ENCODE results near the gene MAEA.
A peak's percentile ranks its signal among the peaks of the same experiment; 100 is the strongest.

Gene MAEA

GRCh38 chr4:1344696-1345095 is 55.0 kb downstream of the MAEA start:
- DNase-seq (ENCODE audit: low read depth in 2 of 2), result no peak
- H3K4me3 ChIP-seq (replicated peaks in 1 of 2; ENCODE audit: low read depth in 2 of 2, low read length in 2 of 2), result no peak overlapping the region

DNA sequence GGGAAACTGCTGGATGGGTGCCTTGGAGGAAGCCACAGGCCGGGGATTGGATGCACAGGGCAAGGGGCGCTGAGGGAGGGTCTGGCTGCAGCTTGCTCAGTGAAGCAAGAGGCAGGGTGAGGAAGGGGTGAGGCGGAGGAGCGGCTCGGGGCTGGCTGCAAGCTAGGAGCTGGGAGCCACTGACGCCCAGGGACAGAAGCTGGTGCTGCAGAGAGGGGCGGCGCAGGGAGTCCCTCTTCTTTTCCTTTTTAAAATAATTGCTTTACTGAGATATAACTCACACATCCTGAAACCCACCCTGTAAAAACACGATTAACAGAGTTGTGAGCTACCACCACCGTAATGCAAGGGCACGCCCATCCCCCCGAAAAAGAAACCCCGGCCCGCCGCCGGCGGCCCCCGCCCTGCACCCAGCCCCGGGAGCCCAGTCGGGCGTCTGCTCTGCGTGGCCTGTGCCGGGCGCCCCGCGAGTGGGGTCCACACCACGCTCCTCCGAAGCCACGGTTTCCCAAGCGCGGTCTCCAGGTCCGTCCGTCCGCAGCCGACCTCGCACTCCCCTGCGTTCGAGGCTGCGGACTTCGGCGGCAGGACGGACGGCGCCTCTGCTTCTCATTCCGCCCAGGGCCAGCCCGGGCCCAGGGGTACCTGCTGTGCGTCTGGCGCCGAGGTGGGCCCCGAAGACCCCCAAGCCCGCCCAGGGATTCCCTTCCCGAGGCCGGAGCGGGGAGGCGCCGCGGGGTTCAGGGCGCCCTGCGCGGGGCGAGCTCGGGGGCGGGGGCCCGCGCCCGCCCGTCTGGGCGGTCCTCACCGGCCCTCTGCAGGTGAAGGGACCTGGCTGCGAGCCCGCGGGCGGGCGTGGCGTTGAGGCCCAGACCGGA is 56.5 kb downstream of the MAEA start:
- TF ChIP-seq, protein P1, sequence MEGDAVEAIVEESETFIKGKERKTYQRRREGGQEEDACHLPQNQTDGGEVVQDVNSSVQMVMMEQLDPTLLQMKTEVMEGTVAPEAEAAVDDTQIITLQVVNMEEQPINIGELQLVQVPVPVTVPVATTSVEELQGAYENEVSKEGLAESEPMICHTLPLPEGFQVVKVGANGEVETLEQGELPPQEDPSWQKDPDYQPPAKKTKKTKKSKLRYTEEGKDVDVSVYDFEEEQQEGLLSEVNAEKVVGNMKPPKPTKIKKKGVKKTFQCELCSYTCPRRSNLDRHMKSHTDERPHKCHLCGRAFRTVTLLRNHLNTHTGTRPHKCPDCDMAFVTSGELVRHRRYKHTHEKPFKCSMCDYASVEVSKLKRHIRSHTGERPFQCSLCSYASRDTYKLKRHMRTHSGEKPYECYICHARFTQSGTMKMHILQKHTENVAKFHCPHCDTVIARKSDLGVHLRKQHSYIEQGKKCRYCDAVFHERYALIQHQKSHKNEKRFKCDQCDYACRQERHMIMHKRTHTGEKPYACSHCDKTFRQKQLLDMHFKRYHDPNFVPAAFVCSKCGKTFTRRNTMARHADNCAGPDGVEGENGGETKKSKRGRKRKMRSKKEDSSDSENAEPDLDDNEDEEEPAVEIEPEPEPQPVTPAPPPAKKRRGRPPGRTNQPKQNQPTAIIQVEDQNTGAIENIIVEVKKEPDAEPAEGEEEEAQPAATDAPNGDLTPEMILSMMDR (IDR thresholded peaks at IDR 0.05; ENCODE audit: low read depth, low read length), result no peak
- peak; percentile 40 to 50 for DNase-seq (ENCODE audit: low read depth in 2 of 2)
- peak overlapping the region; percentile 75 to 78 for H3K4me3 ChIP-seq (replicated peaks in 1 of 2; ENCODE audit: low read depth in 2 of 2, low read length in 2 of 2)

More at GRCh38 chr4:1344696-1345095, 55.0 kb downstream of the MAEA start:
- TF ChIP-seq, protein P1 (IDR thresholded peaks at IDR 0.05; ENCODE audit: low read depth, low read length), result no peak

- peak; percentile 100 for DNase-seq (ENCODE audit: low read depth in 2 of 2)
- peak within 1 kb of the TSS; percentile 75 to 78 for H3K4me3 ChIP-seq (replicated peaks in 1 of 2; ENCODE audit: low read depth in 2 of 2, low read length in 2 of 2)
- TF ChIP-seq, protein P1 (IDR thresholded peaks at IDR 0.05; ENCODE audit: low read depth, low read length), result no peak
These were observed 57.2 kb downstream of the MAEA start, which contains the start of gene UVSSA for GRCh38 chr4:1346781-1347409. Gene UVSSA, plus strand, starts transcription at chr4:1347208. Its CDS starts 884 bp downstream, at chr4:1348092.

DNA sequence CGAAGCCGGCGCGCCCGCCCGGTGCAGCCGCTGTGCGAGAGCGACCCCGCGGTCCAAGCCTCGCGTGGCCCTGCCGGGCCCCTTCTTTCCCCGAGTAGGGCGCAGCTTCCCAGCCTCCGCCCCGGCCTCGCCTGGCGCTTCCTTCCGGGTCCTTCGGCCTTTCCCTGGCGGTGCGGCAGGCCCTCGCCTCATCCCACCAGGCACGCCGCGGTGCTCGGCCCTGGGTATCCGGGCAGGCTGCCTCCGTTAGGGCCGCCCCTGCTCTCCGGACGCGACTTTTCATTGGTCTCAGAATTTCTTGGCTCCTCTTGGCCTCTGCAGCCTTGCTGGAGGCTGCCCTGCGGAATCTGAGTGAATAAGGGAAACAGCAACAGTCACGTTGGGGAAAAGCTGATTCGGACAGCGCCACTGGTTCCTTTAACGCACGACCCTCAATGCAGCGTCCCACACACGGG is 57.7 kb downstream of the MAEA start:
- DNase-seq (ENCODE audit: low read depth in 2 of 2), result peak; percentile 89 to 93
- peak overlapping the region; percentile 54 to 78 for H3K4me3 ChIP-seq (replicated peaks in 1 of 2; ENCODE audit: low read depth in 2 of 2, low read length in 2 of 2)
- TF ChIP-seq, protein P1 (IDR thresholded peaks at IDR 0.05; ENCODE audit: low read depth, low read length), result no peak

DNA sequence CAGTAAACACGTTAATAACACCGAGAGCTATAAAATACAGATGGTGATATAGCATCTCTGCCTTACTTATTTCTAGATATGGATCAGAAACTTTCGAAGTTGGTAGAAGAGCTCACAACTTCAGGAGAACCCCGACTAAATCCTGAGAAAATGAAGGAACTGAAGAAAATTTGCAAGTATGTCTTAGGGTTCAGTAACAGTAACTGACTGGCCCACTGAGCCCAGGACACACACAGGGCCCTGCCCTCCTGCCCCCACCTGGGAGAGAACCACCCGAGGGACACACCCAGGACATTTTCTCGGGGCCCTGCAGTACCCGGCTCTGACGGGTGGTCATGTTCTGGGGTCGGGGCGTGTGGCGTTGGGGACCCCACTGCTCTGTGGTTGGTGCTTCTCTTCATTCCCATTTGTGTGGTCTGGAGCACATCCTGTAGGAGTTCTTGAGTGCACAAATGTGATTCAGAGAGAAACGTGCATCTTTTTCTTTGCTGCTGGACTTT is 58.4 kb downstream of the MAEA start:
- TF ChIP-seq, protein P1 (IDR thresholded peaks at IDR 0.05; ENCODE audit: low read depth, low read length), result no peak
- no peak for DNase-seq (ENCODE audit: low read depth in 2 of 2)
- H3K4me3 ChIP-seq (replicated peaks in 1 of 2; ENCODE audit: low read depth in 2 of 2, low read length in 2 of 2), result peak overlapping the region; percentile 54 to 78

DNA sequence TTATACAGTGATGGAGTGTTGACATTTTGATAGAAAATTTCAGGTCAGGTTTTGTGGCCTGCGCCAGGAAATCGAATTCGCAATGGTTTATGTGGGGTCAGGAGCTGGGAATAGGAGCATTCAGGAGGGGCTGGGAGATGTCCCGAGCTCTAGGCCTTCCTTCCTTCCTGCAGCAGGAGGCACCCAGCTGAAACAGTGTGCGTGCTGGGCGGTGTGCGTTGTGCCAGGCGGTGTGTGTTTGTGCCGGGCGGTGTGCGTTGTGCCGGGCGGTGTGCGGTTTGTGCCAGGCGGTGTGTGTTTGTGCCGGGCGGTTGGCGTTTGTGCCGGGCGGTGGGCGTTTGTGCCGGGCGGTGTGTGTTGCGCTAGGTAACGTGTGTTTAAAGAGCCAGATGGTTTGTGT is 59.1 kb downstream of the MAEA start:
- DNase-seq (ENCODE audit: low read depth in 2 of 2), result no peak
- peak overlapping the region in 1 of 2 donors; percentile 78 for H3K4me3 ChIP-seq (replicated peaks in 1 of 2; ENCODE audit: low read depth in 2 of 2, low read length in 2 of 2)
- TF ChIP-seq, protein P1 (IDR thresholded peaks at IDR 0.05; ENCODE audit: low read depth, low read length), result no peak

All from cardiac fibroblast (primary cell).